OCI-LY1 (cell line): Measurements from ENCODE around the gene FARP1.

Experiments
- CTCF ChIP-seq: fragments of 200-600 bp; sonication (generic), shearing (Covaris generic); IDR thresholded peaks from 2 replicates; pipeline ENCODE4 v1.5.1; 2017; ENCODE audit warnings: mild to moderate bottlenecking, antibody characterized with exemption, low read length, moderate library complexity, mixed read lengths
- EZH2 ChIP-seq: fragments of 200-600 bp; sonication (generic), shearing (Covaris generic); IDR thresholded peaks from 2 replicates; pipeline ENCODE4 v1.8.0; 2017; ENCODE audit warnings: borderline replicate concordance, mixed run types, mild to moderate bottlenecking, antibody characterized with exemption, low read length, moderate library complexity, mixed read lengths

GRCh38 chr13:98467263-98467985 is 324.5 kb downstream of the FARP1 start:
- TF ChIP-seq CTCF (no peak), EZH2 (no peak)
